GM19467 (cell line): ENCODE data around the gene TRDN.
"Not testable (repeated sequence)": the region's sequence is repeated elsewhere in the genome, so short reads cannot be mapped to it uniquely, and the experiment has no call there.

Source experiments
- ATAC-seq: cut with Tn5 transposase; IDR thresholded peaks from one replicate; pipeline ENCODE4 v1.9.1; 2021; ENCODE audit warnings: mild to moderate bottlenecking, moderate library complexity; ENCODE audit not compliant: unreplicated experiment

TRDN gene

DNA sequence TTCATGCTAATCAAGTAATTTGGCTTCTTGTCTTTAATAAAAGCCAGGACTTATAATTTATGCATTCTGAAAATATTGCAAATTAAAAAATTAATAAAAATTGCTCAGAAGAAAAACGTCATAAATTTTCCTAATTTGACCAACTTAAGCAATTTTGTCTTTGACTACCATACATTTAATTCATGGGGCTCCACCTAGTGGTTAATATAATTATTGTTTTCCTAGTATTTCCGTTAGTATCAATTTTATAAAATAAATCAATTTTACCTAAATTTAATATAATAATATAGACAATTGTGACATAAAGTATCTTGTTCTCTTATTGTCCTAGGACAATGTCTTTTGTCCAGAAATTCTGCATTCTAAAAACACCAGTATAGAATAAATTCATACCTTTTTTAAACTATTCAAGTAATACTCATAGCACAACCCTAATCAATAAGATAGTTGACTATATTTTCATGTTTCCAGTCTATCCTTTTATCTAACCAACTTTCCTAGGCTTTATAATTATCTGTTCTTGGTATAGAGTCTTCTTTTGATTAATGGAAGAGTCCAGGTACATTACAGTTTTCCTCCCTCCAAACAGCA lies 319.9 kb downstream of the TRDN start:
- ATAC-seq = no peak

DNA sequence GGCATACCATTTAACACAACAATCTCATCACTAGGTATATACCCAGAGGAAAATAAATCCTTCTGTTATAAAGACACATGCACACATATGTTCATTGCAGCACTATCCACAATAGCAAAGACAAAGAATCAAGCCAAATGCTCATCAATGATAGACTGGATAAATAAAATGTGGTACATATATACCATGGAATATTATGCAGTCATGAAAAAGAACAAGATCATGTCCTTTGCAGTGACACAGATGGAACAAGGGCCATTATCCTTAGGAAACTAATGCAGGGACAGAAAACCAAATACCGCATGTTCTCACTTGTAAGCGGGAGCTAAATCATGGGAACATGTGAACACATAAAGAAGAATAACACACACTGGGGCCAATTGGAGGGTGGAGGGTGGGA lies 322.3 kb downstream of the TRDN start:
- ATAC-seq = not testable (repeated sequence)

DNA sequence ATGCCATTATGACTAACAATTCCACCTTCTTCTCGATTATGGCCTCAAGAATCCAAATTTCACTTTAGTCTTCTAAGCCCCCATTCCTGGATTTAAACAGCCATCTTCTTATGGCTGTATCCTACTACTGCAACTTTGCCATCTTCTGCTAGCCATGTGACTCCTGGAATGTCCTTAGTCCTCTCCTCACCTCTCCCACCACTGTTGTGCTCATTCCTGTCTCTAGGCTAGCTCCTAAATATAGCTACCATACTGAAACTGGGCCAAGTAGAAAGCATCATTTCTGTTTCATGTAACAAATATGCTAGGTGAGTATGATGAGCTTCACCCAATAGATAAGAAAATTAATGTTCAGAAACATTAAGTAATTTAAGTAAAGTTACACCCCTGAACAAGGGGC lies 327.6 kb downstream of the TRDN start:
- ATAC-seq = no peak

GRCh38 chr6:123306334-123306733 lies 330.4 kb downstream of the TRDN start:
- ATAC-seq = no peak

DNA sequence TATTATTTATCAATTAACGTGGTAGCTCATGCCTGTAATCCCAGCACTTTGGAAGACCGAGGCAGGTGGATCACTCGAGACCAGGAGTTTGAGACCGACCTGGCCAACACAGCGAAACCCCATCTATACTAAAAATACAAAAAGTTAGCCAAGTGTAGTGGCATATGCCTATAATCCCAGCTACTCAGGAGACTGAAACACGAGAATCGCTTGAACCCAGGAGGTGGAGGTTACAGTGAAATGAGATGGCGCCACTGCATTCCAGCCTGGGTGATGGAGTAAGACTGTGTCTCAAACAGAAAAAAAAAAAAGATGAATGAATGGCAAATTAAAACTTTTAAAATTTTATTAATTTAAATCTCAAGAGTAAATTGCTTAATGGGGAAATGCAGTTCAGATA lies 341.1 kb downstream of the TRDN start:
- ATAC-seq = no peak

- no peak for ATAC-seq
Measured at GRCh38 chr6:123295181-123295580, 341.6 kb downstream of the TRDN start.

DNA sequence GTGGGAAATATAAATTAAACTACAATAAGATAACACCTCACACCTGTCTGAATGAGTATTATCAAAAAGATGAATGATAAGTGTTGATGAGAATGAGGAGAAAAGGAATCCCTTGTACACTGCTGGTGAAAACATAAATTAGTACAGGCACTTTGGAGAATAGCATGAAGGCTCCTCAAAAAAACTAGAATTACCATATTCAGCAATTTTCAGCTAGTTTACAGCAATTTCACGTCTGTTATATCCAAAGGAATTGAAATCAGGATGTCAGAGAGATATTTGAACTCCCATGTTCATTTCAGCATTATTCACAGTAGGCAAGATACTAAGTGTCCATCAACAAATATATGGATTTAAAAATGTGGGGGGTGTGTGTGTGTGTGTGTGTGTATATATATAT lies 348.1 kb downstream of the TRDN start:
- no peak for ATAC-seq

GRCh38 chr6:123276546-123276980 lies 360.2 kb downstream of the TRDN start:
- no peak for ATAC-seq

DNA sequence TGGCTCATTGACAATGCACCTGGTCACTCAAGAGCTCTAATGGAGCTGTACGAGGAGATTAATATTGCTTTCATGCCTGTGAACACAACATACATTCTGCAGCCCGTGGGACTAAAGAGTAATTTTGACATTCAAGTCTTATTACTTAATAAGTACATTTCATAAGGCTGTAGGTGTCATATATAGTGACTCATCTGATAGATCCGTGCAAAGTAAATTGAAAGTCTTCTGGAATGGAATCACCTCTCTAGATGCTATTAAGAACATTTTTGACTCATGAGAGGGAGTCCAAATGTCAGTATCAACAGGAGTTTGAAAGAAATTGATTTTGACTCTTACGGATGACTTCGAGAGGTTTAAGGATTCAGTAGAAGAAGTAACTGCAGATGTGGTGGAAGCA lies 372.8 kb downstream of the TRDN start:
- ATAC-seq = no peak

DNA sequence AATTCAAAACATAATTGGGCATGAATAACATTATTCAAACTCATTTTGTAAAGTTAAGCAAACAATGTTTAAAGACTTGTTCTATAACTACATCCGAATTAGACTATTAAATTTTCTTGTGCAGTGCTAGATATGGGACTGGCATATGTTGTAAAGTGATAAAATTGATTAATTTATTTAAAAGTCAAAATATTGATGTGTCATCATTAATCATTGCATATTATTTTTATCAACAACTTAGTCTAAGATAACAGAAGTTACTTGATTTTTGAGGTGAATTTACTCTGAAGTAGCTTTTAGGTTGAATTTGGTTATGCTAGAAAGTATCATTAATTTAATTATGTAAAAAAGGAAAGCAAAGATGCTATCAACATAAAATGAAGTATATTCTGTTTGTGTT lies 396.1 kb downstream of the TRDN start:
- no peak for ATAC-seq

- no peak for ATAC-seq
Measured at GRCh38 chr6:123233336-123233735, 403.4 kb downstream of the TRDN start.

DNA sequence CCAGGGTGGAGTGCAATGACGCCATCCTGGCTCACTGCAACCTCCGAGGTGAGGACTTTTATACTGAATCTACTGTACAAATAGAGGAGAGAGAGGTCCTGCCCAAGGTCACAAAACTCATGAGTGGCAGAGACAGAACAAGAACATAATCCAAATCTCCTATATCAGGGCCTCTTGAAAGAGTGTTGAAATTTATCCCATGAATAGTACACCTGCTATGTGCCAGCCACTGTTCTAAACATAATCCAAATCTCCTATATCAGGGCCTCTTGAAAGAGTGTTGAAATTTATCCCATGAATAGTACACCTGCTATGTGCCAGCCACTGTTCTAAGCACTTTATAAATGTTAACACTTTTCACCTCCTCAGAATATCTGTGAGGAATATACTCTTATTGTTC lies 409.0 kb downstream of the TRDN start:
- ATAC-seq = not testable (repeated sequence)

DNA sequence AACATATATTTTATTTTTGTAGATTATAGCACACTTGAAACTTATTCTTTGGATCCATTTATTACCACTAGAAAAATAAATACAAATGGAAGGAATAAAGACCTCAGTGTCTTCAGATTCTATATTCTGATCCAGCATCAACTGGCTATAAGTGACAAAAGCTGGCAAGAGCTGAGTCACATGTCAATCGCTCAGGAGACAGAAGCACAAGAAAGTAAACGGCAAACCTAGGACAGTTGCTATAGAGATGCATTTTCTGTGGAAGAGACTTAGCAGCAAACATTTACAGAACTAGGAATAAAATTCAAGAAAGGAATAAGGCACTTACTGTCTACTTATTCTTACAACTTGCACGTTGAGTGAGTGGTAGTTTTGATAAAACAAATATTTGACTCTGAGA lies 410.4 kb downstream of the TRDN start:
- no peak for ATAC-seq

- ATAC-seq = no peak
Measured at GRCh38 chr6:123224077-123224476, 412.7 kb downstream of the TRDN start.

DNA sequence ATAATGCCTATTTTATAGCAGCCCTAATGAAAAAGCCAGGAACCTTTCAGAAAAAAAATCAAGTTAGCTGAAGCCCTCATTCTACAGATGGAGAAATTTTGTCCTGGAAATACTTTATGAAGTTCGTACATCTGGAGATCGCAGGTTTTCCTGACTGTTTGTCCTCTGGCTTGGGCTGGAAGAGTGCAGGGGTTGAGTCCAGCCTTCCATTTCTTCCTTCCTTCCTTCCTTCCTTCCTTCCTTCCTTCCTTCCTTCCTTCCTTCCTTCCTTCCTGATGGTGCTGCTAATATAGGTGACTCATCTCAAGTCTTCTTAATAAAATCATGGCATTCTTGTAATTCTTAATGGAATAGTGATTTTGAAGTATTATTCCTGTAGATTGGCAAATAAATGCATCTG lies 413.3 kb downstream of the TRDN start:
- ATAC-seq = no peak

GRCh38 chr6:123215211-123215610 lies 421.5 kb downstream of the TRDN start:
- no peak for ATAC-seq

GRCh38 chr6:123214433-123214832 lies 422.3 kb downstream of the TRDN start:
- ATAC-seq = no peak

GRCh38 chr6:123213921-123214320 lies 422.8 kb downstream of the TRDN start:
- ATAC-seq = no peak

DNA sequence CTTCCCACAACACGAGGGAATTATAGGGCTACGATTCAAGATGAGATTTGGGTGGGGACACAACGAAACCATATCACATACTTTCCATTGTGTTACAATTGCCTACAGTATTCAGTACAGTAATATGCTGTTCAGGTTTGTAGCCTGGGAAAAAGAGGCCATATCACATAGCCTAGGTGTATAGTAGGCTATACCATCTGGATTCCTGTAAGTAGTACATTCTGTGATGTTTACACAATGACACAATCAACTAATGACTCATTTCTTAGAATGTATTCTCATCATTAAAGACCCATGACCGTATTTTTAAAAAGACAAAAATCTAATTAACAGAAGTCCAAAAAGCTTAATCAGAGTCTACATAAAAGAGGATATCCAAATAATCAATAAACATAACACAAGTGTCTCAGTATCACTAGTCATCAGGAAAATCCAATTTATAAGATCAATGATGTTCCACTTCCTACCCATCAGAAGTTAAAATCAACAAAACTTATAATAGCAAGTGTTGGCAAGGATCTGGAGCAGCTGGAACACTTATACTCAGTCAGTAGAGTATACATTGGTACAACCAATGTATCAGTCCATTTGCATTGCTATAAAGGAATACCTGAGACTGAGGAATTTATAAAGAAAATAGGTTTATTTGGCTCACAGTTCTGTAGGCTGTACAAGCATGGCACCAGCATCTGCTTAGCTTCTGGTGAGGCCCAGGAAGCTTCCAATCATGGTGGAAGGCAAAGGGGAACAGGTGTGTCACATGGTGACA lies 424.8 kb downstream of the TRDN start:
- no peak for ATAC-seq

- no peak for ATAC-seq
Measured at GRCh38 chr6:123210645-123211044, 426.1 kb downstream of the TRDN start.

- no peak for ATAC-seq
Measured at GRCh38 chr6:123207967-123208510, 428.7 kb downstream of the TRDN start.

GRCh38 chr6:123203928-123204327 lies 432.8 kb downstream of the TRDN start:
- ATAC-seq = no peak
